ENCODE data around the gene SPATA2.
"Not testable (repeated sequence)": the region's sequence is repeated elsewhere in the genome, so short reads cannot be mapped to it uniquely, and the experiment has no call there.

Gene SPATA2, protein sequence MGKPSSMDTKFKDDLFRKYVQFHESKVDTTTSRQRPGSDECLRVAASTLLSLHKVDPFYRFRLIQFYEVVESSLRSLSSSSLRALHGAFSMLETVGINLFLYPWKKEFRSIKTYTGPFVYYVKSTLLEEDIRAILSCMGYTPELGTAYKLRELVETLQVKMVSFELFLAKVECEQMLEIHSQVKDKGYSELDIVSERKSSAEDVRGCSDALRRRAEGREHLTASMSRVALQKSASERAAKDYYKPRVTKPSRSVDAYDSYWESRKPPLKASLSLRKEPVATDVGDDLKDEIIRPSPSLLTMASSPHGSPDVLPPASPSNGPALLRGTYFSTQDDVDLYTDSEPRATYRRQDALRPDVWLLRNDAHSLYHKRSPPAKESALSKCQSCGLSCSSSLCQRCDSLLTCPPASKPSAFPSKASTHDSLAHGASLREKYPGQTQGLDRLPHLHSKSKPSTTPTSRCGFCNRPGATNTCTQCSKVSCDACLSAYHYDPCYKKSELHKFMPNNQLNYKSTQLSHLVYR

DNA sequence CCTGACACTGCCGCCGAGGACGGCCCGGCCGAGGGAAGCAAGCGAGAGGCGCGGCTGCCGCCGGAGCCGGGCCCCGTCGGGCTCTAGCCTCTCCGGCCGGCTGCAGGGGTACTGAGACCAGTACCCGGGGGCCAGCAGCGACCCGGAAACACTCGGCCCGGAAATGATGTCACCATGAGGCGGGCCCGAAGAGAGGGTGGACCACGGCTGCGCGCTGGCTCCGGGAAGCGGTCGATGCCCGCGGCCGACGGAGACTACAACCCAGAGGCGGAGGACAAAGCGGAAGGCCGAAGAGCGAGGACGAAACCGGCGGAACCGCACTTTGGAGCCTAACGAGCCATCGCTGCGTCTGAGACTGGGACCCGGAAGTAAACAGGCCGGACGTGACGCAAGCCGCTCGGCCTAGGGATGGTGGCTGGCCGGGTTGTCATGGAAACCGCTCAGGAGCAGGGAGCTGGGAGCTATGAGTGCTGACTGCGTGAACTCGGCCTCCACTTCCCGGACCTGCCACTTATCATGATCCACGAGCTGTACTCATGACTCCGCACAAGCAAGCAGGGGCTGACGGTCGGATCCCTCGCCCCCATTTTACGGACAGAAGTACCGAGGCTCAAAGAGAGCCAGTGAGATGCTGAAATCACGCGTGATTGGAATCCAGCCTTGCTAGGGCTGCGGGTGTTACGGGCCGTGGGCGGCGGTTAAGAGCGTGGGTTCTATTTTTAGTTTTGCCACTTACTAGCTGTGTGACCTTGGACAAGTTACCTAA, at the start of gene SPATA2:
Gene SPATA2, minus strand, starts transcription at position 150 of the 766 bp plus-strand sequence. CDS start 7,039 bp downstream, outside the sequence.
- intact Hi-C loops (cut with DNase I) = no loop called here

DNA sequence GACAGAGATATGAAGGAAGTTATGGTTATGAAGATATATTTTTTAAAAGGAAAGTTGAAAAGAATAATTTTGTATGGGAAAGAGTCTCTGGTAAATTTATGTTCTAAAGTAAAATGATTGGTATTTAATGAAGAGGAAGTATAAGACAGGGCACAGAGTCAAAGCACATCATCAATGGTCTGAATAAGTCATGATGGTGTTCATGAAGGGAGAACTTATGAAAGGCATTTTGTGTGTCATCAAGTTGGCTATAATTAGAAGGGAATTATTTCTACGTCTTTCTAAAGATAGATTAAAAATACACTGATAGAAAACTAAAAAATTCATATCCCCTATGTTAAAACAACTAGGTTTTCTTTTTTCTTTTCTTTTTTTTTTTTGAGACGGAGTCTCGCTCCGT, 46.1 kb upstream of the SPATA2 start:
- intact Hi-C loops (cut with DNase I) = no loop called here
- no peak for DNase-seq

More for the DNA sequence above, at the start of gene SPATA2:
- DNase-seq = peak; percentile 92 to 99 (median 97)

DNA sequence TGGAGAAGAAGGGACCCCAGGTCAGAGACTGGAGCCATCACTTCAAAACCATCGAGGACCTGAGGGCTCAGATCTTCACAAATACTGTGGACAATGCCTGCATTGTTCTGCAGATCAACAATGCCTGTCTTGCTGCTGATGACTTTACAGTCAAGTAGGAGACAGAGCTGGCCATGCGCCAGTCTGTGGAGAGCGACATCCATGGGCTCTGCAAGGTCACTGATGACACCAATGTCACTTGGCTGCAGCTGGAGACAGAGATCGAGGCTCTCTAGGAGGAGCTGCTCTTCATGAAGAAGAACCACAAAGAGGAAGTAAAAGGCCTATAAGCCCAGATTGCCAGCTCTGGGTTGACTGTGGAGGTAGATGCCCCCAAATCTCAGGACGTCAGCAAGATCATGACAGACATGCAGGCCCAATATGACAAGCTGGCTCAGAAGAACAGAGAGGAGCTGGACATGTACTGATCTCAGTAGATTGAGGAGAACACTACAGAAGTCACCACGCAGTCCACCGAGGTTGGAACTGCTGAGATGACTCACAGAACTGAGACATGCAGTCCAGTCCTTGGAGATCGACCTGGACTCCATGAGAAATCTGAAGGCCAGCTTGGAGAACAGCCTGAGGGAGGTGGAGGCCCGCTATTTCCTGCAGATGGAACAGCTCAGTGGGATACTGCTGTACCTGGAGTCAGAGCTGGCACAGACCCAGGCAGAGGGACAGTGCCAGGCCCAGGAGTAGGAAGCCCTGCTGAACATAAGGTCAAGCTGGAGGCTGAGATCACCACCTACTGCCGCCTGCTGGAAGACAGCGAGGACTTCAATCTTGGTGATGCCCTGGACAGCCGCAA, 42.0 kb upstream of the SPATA2 start:
- intact Hi-C loops (cut with DNase I) = not testable (repeated sequence)
- peak; percentile 43 to 95 (median 88) for DNase-seq

DNA sequence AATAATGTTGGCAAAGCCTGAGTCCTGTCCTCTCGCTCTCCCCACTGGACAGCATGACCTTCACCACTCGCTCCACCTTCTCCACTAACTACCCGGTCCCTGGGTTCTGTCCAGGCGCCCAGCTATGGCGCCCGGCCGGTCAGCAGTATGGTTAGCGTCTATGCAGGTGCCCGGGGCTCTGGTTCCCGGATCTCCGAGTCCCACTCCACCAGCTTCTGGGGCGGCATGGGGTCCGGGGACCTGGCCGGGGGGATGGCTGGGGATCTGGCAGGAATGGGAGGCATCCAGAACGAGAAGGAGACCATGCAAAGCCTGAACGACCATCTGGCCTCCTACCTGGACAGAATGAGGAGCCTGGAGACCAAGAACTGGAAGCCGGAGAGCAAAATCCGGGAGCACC, 41.4 kb upstream of the SPATA2 start:
- intact Hi-C loops (cut with DNase I) = no loop called here
- DNase-seq = peak in 1 of 42 donors; percentile 29

DNA sequence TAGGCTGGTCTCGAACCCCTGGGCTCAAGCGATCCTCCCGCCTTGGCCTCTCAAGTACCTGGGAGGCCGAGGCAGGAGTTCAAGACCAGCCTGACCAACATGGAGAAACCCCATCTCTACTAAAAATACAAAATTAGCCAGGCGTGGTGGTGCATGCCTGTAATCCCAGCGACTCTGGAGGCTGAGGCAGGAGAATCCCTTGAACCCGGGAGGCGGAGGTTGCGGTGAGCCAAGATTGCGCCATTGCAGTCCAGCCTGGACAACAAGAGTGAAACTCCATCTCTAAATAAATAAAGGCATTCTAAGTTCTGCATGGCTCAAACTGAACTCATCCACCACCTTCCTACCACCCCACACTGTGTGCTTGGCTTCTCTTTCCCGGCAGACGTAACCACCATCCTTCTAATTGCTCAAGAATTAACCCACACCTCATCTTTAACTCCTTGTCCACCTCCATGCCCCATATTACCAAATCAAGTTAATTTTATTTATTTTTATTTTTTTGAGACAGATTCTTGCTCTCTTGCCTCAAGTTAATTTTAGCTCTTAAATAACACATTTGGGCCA, 40.6 kb upstream of the SPATA2 start:
- DNase-seq; intact Hi-C loops (cut with DNase I): not testable (repeated sequence)

DNA sequence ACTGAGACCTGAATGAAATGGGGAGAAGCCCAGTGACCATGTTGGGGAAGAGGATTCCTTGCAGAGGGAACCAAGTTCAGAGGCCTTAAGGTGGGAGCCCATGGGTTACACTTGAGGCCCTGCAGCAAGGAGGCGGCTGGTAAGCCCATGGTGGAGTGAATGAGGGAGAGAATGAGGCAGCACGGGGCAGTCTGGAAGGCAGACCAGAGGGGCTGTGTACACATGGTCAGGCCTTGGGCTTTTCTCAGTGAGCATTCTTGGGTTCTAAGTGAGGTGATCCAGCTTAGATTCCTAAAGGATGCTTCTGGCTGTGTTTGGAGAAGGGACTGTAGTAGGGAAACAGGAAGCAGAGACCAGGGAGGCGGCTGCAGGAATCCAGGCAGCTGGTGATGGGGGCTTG, 39.8 kb upstream of the SPATA2 start:
- intact Hi-C loops (cut with DNase I) = no loop called here
- DNase-seq = peak in 1 of 42 donors; percentile 4

DNA sequence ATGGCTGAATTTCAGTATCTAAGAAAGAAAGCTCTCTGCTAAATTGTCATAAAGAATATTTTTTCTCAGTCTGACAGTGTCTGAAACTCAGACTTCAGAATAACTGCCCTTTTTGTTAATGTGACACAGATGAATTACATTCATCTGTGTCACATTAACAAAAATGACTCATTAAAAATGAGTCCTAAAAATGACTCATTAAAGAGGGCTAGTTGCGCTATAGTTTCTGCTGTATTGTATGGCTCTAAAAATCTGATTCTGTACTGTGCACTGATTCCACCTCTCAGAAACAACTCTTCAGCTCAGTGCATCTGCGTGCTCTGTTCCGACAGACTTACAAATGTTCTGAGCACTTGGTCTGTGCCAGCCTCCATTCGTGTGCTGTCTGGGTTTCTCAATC, 35.8 kb upstream of the SPATA2 start:
- DNase-seq = peak in 4 of 42 donors; percentile 14 to 39 (median 28)
- intact Hi-C loops (cut with DNase I) = no loop called here

DNA sequence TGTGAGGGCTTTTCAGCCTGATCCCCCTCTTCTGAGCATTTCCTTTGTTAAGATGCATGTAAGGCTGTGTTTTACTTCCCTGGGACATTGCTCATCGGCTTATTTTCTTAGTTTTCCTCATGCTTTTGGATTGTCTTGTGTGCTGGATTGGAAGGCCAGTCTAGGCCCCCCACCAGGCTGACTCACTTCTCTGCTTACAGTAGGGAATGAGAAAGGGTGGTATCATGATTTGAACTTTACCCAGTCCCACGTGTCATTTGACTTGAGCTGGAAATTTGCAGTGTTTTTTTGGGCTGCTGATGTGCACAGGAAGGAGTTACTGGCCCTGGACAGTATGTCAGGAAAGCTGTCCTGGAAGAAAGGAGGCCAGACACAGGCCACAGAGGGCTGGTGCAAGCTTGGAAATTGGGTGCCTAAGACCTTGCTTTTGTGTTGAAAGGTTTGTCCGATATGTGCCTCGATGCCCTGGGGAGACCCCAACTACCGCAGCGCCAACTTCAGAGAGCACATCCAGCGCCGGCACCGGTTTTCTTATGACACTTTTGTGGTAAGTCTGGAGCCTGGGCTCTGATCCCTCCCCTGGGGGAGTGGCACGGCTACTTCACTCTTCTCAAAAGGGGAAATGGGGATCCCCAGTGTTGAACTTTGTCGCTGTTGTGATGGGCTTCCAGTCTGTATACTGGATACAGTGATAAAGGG, 33.6 kb upstream of the SPATA2 start:
- intact Hi-C loops (cut with DNase I) = no loop called here
- DNase-seq = peak in 2 of 42 donors; percentile 13 to 25

DNA sequence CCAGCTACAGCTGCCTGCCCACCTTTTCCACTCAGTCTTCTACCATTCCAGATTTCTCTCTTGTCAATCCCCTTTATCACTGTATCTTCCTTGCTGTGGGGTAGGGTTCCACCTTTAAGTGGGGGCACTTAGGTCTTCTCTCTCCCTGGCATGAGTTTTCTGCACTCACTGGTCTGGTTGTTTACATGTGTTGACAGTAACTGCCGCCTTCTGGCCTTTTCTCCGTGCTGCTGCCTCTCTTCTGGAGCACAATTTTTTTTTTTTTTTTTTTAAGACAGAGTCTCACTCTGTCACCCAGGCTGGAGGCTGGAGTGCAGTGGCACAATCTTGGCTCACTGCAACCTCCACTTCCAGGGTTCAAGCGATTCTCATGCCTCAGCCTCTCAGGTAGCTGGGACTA, 32.8 kb upstream of the SPATA2 start:
- intact Hi-C loops (cut with DNase I) = no loop called here
- peak in 2 of 42 donors; percentile 16 to 24 for DNase-seq

DNA sequence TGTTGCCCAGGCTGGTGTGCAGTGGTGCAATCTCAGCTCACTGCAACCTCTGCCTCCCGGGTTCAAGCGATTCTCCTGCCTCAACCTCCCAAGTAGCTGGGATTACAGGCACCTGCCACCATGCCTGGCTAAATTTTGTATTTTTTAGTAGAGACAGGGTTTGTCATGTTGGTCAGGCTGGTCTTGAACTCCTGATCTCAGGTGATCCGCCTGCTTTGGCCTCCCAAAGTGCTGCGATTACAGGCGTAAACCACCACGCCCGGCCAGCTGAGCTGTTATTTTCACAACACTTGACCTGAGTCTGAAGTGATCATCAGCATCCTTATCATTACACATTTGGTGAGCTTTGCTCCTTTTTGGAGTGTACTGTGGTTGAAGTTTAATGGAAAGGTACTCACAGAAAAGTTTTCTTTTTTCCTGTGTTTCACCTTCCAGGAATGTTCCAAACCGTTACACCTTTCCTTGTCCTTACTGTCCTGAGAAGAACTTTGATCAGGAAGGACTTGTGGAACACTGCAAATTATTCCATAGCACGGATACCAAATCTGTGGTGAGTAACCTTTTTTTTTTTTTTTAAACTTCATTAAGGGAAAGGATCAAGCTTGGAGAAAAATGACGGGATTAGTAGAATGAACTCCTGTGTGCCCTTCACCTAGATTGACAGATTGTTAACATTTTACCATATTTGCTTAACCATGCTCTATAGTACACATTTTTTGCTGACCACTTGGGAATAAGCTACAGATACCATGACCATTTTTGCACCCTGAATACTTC, 30.6 kb upstream of the SPATA2 start:
- no peak for DNase-seq
- intact Hi-C loops (cut with DNase I) = no loop called here

DNA sequence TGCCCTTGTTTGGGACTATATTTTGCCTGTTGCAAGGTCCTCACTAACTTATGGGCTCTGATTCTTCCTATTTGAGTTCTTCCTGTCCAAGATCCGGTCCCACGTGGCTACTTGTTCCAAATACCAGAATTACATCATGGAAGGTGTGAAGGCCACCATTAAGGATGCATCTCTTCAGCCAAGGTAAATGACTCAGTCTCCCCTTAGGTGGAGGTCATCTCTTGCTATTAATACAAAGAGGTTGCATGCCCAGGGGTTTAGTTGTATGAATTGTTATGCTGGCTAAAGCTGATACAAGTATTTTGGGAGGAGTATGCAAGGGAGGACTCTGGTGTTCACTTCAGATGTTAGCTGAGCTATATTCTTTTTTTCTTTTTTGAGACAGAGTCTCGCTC, 30.0 kb upstream of the SPATA2 start:
- intact Hi-C loops (cut with DNase I) = no loop called here
- DNase-seq = no peak

DNA sequence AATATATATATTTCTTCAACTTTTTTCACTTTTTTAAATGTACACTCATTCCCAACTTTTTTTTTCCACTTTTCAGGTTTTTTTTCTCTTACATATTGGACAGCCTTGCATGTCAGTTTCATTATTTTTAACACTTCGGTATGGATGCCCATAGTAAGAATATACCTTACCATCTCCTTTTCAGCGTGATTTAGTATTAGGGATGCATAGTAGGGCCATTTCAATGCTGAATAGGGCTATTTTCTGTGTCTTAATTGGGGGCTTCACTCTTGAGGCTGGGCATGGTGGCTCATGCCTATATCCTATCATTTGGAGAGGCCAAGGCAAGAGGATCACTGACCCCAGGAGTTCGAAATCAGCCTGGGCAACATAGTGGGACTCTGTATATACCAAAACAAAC, 27.6 kb upstream of the SPATA2 start:
- intact Hi-C loops (cut with DNase I) = no loop called here
- no peak for DNase-seq

DNA sequence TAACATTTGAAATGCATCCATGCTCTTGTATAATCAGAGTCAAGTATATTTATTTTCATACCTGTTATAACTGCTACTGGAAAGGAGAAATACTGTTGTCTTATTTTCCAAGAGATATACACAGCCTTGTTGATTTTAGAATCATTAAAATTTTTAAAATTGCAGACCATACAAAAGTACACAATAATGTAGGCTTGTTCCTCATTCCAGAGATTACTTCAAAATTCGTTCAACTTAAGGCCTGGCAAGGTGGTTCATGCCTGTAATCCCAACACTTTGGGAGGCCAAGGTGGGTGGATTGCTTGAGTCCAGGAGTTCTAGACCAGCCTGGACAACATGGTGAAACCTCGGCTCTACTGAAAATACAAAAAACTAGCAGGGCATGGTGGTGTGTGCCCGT, 27.0 kb upstream of the SPATA2 start:
- no peak for DNase-seq
- intact Hi-C loops (cut with DNase I) = no loop called here

DNA sequence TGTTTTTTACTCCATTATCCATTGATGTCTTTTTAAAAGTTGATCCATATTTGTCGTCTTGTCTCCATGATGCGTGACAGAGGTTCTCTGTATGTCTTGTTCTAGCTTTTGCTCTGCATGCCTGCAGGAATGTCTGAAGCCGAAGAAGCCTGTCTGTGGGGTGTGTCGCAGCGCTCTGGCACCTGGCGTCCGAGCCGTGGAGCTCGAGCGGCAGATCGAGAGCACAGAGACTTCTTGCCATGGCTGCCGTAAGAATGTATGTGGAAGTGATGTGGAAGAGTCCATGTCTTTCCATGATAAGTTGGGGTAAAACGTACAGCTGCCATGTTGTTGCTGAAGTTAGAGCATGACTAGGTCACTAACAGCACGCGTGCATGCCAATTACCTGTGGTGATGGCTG, 26.1 kb upstream of the SPATA2 start:
- intact Hi-C loops (cut with DNase I) = no loop called here
- DNase-seq = no peak

DNA sequence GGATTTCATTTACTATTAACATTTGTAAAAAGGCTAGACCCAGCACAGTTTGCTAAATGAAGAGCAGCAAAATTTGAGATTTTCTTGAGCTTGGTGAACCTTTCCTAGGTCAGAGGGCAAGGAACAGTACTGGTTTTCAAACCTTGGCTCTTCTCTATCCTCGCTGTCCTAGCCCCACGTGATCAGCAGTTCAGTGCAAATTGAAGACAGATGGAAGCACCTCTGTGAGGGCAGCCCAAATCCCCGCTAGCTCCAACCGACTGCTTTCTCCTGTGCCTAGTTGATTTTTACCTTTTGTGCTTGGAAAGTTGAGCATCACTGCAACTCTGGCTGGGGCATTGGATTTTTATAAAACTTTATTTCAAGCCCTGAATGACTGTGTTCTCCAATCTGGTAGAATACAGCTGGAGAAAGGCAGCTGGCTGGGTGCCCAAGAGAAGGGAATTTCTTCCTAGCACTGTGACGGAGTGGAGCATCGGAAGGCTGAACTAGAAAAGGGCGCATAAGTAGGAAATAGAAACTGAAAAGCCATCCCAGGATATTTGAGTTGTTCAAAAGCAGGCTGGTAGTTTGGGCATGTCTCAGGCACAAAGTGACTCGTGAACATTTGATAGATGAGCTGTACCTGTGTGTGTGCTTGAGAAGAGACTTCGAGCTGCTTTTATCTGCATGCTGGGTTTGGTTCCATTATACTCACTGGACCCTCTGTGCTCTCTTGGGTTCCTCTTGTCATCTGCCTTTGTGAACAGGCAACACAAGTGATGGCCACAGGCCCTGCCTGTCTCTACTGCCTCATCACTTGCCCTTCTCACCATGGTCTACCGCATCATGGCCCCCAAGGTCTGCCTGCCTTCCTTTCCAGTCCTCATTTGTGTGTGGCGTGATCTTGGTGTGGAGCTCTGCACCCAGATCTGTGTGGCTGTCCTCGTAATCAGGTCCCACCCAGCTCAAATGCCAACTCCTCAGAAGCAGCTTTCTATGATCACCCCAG, 23.1 kb upstream of the SPATA2 start:
- intact Hi-C loops (cut with DNase I) = no loop called here
- peak in 29 of 42 donors; percentile 24 to 81 (median 56) for DNase-seq
